Activated CD4-positive, CD25-positive, alpha-beta regulatory T cell (primary cell): Measurements from ENCODE around the gene FAM89B.

Source experiments
- DNase-seq, 4 experiments: peaks; one replicate each; lab custom pipeline; 2025; lab: John Stamatoyannopoulos, UW

Gene FAM89B

GRCh38 chr11:65610404-65610803 lies 38.1 kb downstream of the FAM89B start:
- no peak for DNase-seq

GRCh38 chr11:65611028-65611757 lies 38.9 kb downstream of the FAM89B start:
- DNase-seq: no peak

- DNase-seq: no peak
Measured at GRCh38 chr11:65611758-65612603, 39.6 kb downstream of the FAM89B start.

GRCh38 chr11:65612691-65613090 lies 40.4 kb downstream of the FAM89B start:
- DNase-seq: no peak

GRCh38 chr11:65613091-65613928 lies 41.0 kb downstream of the FAM89B start:
- no peak for DNase-seq

- DNase-seq: peak; percentile 99 to 100 (median 100)
Measured at GRCh38 chr11:65615229-65615949, 43.1 kb downstream of the FAM89B start, which contains the start of gene PCNX3. PCNX3 (plus strand) TSS chr11:65615776; CDS start chr11:65616312, 536 bp downstream.

GRCh38 chr11:65615950-65616574 lies 43.7 kb downstream of the FAM89B start:
- peak in 2 of 4 experiments; percentile 38 to 63 for DNase-seq

GRCh38 chr11:65616575-65617001 lies 44.2 kb downstream of the FAM89B start:
- DNase-seq: no peak

GRCh38 chr11:65617136-65617850 lies 45.0 kb downstream of the FAM89B start:
- DNase-seq: no peak

- no peak for DNase-seq
Measured at GRCh38 chr11:65617990-65618751, 45.8 kb downstream of the FAM89B start.

GRCh38 chr11:65618763-65619162 lies 46.4 kb downstream of the FAM89B start:
- no peak for DNase-seq

GRCh38 chr11:65619281-65619928 lies 47.1 kb downstream of the FAM89B start:
- DNase-seq: no peak

- DNase-seq: no peak
Measured at GRCh38 chr11:65620666-65621065, 48.3 kb downstream of the FAM89B start.

- DNase-seq: no peak
Measured at GRCh38 chr11:65621460-65621859, 49.1 kb downstream of the FAM89B start.

GRCh38 chr11:65622011-65622410 lies 49.7 kb downstream of the FAM89B start:
- DNase-seq: no peak

GRCh38 chr11:65623177-65623576 lies 50.8 kb downstream of the FAM89B start:
- DNase-seq: no peak
